ENCODE results near the gene GPRIN1.

The GPRIN1 gene

GRCh38 chr5:176581361-176581760, 28.6 kb downstream of the GPRIN1 start:
- DNase-seq (ENCODE audit: extremely low read depth, low read depth) = no peak
- no peak overlapping the region for H3K4me3 ChIP-seq (replicated peaks; ENCODE audit: low read depth, low read length)
- no peak for TF ChIP-seq CTCF (IDR thresholded peaks at IDR 0.05; ENCODE audit: low read depth, low read length, missing control alignments)

DNA sequence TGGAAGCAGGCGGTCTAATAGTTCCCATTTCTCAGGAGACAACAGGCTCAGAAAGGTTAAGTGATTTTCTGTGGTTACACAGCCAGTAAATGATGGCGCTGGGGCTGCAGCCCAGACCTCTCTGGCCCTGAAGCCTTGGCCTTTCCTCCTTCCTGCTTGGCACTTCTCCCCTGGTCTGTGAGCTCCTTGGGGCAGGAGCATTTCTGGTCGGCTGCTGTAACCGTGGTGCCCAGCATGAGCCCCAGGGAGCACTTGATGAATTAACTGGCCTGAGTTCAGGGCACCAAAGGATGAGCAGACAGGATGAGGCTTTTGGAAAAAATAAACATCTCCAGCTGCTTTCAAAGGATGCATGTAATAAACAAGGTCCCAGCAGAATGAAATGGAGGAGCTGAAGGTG, 30.6 kb downstream of the GPRIN1 start:
- no peak overlapping the region for H3K4me3 ChIP-seq (replicated peaks; ENCODE audit: low read depth, low read length)
- no peak for TF ChIP-seq CTCF (IDR thresholded peaks at IDR 0.05; ENCODE audit: low read depth, low read length, missing control alignments)
- no peak for DNase-seq (ENCODE audit: extremely low read depth, low read depth)

GRCh38 chr5:176578391-176578808, 31.6 kb downstream of the GPRIN1 start:
- no peak overlapping the region for H3K4me3 ChIP-seq (replicated peaks; ENCODE audit: low read depth, low read length)
- DNase-seq (ENCODE audit: extremely low read depth, low read depth) = no peak

GRCh38 chr5:176577312-176578176, 32.4 kb downstream of the GPRIN1 start:
- TF ChIP-seq CTCF (IDR thresholded peaks at IDR 0.05; ENCODE audit: low read depth, low read length, missing control alignments) = no peak
- H3K4me3 ChIP-seq (replicated peaks; ENCODE audit: low read depth, low read length) = no peak overlapping the region
- DNase-seq (ENCODE audit: extremely low read depth, low read depth) = no peak

More at GRCh38 chr5:176578391-176578808, 31.6 kb downstream of the GPRIN1 start:
- peak; percentile 62 for TF ChIP-seq CTCF (IDR thresholded peaks at IDR 0.05; ENCODE audit: low read depth, low read length, missing control alignments)

DNA sequence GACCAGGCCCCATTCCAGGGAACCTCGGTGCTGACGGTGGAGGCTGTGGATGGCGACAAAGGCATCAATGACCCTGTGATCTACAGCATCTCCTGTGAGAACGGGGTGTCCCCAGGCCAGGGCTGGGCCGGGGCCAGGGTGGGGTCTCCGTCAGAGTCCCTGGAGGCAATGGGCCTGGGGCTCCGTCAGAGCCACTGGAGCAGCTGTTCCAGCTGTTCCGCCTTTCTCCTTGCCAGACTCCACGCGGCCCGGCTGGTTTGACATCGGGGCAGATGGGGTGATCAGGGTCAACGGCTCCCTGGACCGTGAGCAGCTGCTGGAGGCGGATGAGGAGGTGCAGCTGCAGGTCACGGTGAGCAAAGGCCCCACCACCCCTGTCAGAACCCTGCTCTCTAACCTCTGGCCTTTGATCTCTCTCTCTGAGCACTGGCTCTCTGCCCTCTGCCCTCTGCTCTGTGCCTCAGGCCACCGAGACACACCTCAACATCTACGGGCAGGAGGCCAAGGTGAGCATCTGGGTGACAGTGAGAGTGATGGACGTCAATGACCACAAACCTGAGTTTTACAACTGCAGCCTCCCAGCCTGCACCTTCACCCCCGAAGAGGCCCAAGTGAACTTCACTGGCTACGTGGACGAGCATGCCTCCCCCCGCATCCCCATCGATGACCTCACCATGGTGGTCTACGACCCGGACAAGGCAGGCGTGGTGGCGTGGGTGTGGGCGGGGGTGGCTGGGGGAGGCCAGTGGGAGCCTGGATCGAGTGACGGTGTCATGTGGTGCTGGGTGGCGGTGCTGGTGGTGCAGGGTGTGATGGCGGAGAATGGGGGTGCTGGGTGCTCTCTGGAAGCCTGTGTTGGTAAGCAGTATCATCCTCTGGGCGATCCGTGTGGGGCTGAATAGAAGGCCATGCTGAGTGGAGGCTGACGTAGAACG, 34.2 kb downstream of the GPRIN1 start:
- DNase-seq (ENCODE audit: extremely low read depth, low read depth) = no peak
- no peak overlapping the region for H3K4me3 ChIP-seq (replicated peaks; ENCODE audit: low read depth, low read length)
- TF ChIP-seq CTCF (IDR thresholded peaks at IDR 0.05; ENCODE audit: low read depth, low read length, missing control alignments) = no peak

GRCh38 chr5:176575066-176575465, 34.9 kb downstream of the GPRIN1 start:
- TF ChIP-seq CTCF (IDR thresholded peaks at IDR 0.05; ENCODE audit: low read depth, low read length, missing control alignments) = no peak
- no peak for DNase-seq (ENCODE audit: extremely low read depth, low read depth)
- no peak overlapping the region for H3K4me3 ChIP-seq (replicated peaks; ENCODE audit: low read depth, low read length)

All from HFF-Myc (cell line).